SK-N-SH treated with all-trans-retinoic acid at 6 μM for 48 hours (cell line): ENCODE data around the gene RAD51B.

Experiments used
- ATAC-seq: fragments of 200-7000 bp; cut with Tn5 transposase; 3 replicates; pipeline ENCODE4 v1.9.1; 2020; ENCODE audit warnings: mild to moderate bottlenecking, moderate library complexity
- ARNTL ChIP-seq: fragments of 450-650 bp; formaldehyde crosslinking; IDR thresholded peaks from 2 replicates; pipeline ENCODE4 v1.5.0; 2020; ENCODE audit warnings: low read depth, mild to moderate bottlenecking, moderate library complexity, borderline replicate concordance
- BACH2 ChIP-seq: fragments of 250-450 bp; sonication (Bioruptor Pico); IDR thresholded peaks from 2 replicates; pipeline ENCODE4 v1.9.0; 2021; ENCODE audit warnings: mild to moderate bottlenecking, borderline replicate concordance
- CREB5 ChIP-seq: fragments of 250-450 bp; sonication (Bioruptor Pico); IDR thresholded peaks from 2 replicates; pipeline ENCODE4 v1.5.1; 2020; ENCODE audit warnings: low read depth, mild to moderate bottlenecking, moderate library complexity
- CSRNP3 ChIP-seq: fragments of 250-450 bp; sonication (Bioruptor Pico); IDR thresholded peaks from 2 replicates; pipeline ENCODE4 v1.5.1; 2021; ENCODE audit warnings: mild to moderate bottlenecking, moderate library complexity
- ESRRG ChIP-seq: fragments of 250-450 bp; sonication (Bioruptor Pico); IDR thresholded peaks from 2 replicates; pipeline ENCODE4 v1.6.1; 2021; ENCODE audit warnings: mild to moderate bottlenecking
- GLIS3 ChIP-seq: fragments of 250-450 bp; sonication (Bioruptor Pico); IDR thresholded peaks from 2 replicates; pipeline ENCODE4 v1.5.0; 2020; ENCODE audit warnings: mild to moderate bottlenecking, moderate library complexity
- ISL1 ChIP-seq: fragments of 250-450 bp; sonication (Bioruptor Pico); IDR thresholded peaks from 2 replicates; pipeline ENCODE4 v2.1.2; 2022; ENCODE audit warnings: mild to moderate bottlenecking, moderate library complexity
- OSR1 ChIP-seq: fragments of 250-450 bp; sonication (Bioruptor Pico); IDR thresholded peaks from 2 replicates; pipeline ENCODE4 v1.8.0; 2022; ENCODE audit warnings: moderate library complexity, mild to moderate bottlenecking, inconsistent platforms
- PATZ1 ChIP-seq: fragments of 250-450 bp; sonication (Bioruptor Pico); IDR thresholded peaks from 2 replicates; pipeline ENCODE4 v1.8.0; 2020; ENCODE audit warnings: mild to moderate bottlenecking, moderate library complexity, borderline replicate concordance
- POU6F1 ChIP-seq: fragments of 250-450 bp; sonication (Bioruptor Pico); IDR thresholded peaks from 2 replicates; pipeline ENCODE4 v1.8.0; 2021; ENCODE audit warnings: low read depth, mild to moderate bottlenecking, moderate library complexity, borderline replicate concordance
- PPARA ChIP-seq: fragments of 250-450 bp; sonication (Bioruptor Pico); IDR thresholded peaks from 2 replicates; pipeline ENCODE4 v1.5.0; 2020; ENCODE audit warnings: mild to moderate bottlenecking, borderline replicate concordance
- SNAI2 ChIP-seq: fragments of 250-450 bp; sonication (Bioruptor Pico); IDR thresholded peaks from 2 replicates; pipeline ENCODE4 v1.5.0; 2020; ENCODE audit warnings: mild to moderate bottlenecking, moderate library complexity
- TCF4 ChIP-seq: fragments of 250-450 bp; sonication (Bioruptor Pico); IDR thresholded peaks from 2 replicates; pipeline ENCODE4 v1.8.0; 2021; ENCODE audit warnings: mild to moderate bottlenecking, moderate library complexity, borderline replicate concordance
- TSHZ2 ChIP-seq: fragments of 250-450 bp; sonication (Bioruptor Pico); IDR thresholded peaks from 2 replicates; pipeline ENCODE4 v1.5.0; 2020; ENCODE audit warnings: mild to moderate bottlenecking, moderate library complexity
- ZC3H10 ChIP-seq: fragments of 250-450 bp; sonication (Bioruptor Pico); IDR thresholded peaks from 2 replicates; pipeline ENCODE4 v1.5.1; 2021; ENCODE audit warnings: mild to moderate bottlenecking, moderate library complexity
- ZFP3 ChIP-seq: fragments of 250-450 bp; sonication (Bioruptor Pico); IDR thresholded peaks from 2 replicates; pipeline ENCODE4 v1.5.0; 2020; ENCODE audit warnings: mild to moderate bottlenecking, moderate library complexity
- ZFP30 ChIP-seq: fragments of 450-650 bp; formaldehyde crosslinking; IDR thresholded peaks from 2 replicates; pipeline ENCODE4 v1.5.0; 2022; ENCODE audit warnings: mild to moderate bottlenecking, moderate library complexity
- ZNF565 ChIP-seq: fragments of 450-650 bp; formaldehyde crosslinking; conservative IDR thresholded peaks from 2 replicates; pipeline ENCODE4 v1.5.0; 2020; ENCODE audit warnings: low read depth, mild to moderate bottlenecking, moderate library complexity
- ZNF70 ChIP-seq: fragments of 450-650 bp; formaldehyde crosslinking; IDR thresholded peaks from 2 replicates; pipeline ENCODE4 v1.5.0; 2020; ENCODE audit warnings: mild to moderate bottlenecking, moderate library complexity
- ZNF8 ChIP-seq: fragments of 450-650 bp; formaldehyde crosslinking; IDR thresholded peaks from 2 replicates; pipeline ENCODE4 v1.5.0; 2020; ENCODE audit warnings: mild to moderate bottlenecking, moderate library complexity

RAD51B gene

GRCh38 chr14:67994531-67994930 lies 175.0 kb downstream of the RAD51B start:
- no peak for ATAC-seq
- no peak for TF ChIP-seq ISL1 (CRISPR knock-in tag)
- no peak for TF ChIP-seq OSR1 (CRISPR knock-in tag)
- no peak for TF ChIP-seq POU6F1
- TF ChIP-seq CSRNP3 (CRISPR knock-in tag) = no peak
- TF ChIP-seq ZFP3 (CRISPR knock-in tag) = no peak
- TF ChIP-seq ESRRG = no peak
- TF ChIP-seq TCF4 (CRISPR knock-in tag) = no peak
- no peak for TF ChIP-seq ZNF8
- no peak for TF ChIP-seq CREB5 (CRISPR knock-in tag)
- TF ChIP-seq PATZ1 (CRISPR knock-in tag) = no peak
- no peak for TF ChIP-seq ZC3H10
- TF ChIP-seq PPARA (CRISPR knock-in tag) = no peak
- no peak for TF ChIP-seq GLIS3 (CRISPR knock-in tag)
- TF ChIP-seq ZNF70 (CRISPR knock-in tag) = no peak
- TF ChIP-seq ARNTL (CRISPR knock-in tag) = no peak
- TF ChIP-seq ZNF565 (CRISPR knock-in tag) = no peak

GRCh38 chr14:67996235-67996634 lies 176.7 kb downstream of the RAD51B start:
- TF ChIP-seq PATZ1 (CRISPR knock-in tag) = no peak
- TF ChIP-seq, all 23 proteins: peak for 0
- no peak for ATAC-seq

GRCh38 chr14:67998834-67999233 lies 179.3 kb downstream of the RAD51B start:
- TF ChIP-seq CSRNP3 (CRISPR knock-in tag) (no peak), ZFP30 (CRISPR knock-in tag) (no peak), TSHZ2 (CRISPR knock-in tag) (no peak), CREB5 (CRISPR knock-in tag) (no peak), ZNF565 (CRISPR knock-in tag) (no peak), GLIS3 (CRISPR knock-in tag) (no peak), SNAI2 (CRISPR knock-in tag) (no peak), ZNF8 (no peak), PPARA (CRISPR knock-in tag) (no peak), ESRRG (no peak), BACH2 (CRISPR knock-in tag) (no peak), ISL1 (CRISPR knock-in tag) (no peak), ZC3H10 (no peak), ARNTL (CRISPR knock-in tag) (no peak), ZNF70 (CRISPR knock-in tag) (no peak)
- no peak for ATAC-seq
